ENCODE data around the gene CEBPE. TPM values are rescaled to one million over a fixed set of nuclear protein-coding genes. Genes with fewer than 3 reads are reported as not detected.

CEBPE gene
- total RNA-seq, 2 donors from 2014 or later: 0.25 TPM; not detected in 1

DNA sequence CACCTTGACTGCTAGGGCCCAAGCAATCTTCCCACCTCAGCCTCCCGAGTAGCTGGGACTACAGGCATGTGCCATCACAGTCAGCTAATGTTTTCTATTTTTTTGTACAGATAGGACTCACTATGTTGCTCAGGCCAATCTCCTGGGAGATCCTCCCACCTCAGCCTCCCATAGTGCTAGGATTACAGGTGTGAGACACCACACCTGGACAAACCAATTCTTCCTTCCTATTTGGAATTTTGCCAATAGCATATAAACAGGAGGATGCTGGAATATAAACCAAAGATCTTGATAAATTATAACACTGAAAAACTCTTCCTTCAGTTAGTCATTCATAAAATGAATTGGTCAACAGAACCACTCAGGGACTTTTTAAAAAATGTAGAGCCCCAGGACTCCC is 32.5 kb downstream of the CEBPE start:
- ATAC-seq: no peak
- no peak for DNase-seq
- Mint-ChIP-seq H3K4me1 (peaks cover 21% of the 10 kb centered on the region), H3K27ac (peak overlapping the region; percentile 74), H3K27me3 (no peaks in the 10 kb centered on the region), H3K36me3 (ENCODE audit: low read depth) (peaks cover 8% of the 10 kb centered on the region), H3K4me3 (no peak overlapping the region)
- H3K9me3 ChIP-seq (ENCODE audit: control insufficient read depth, low read length, poor library complexity, severe bottlenecking): no peaks in the 10 kb centered on the region

DNA sequence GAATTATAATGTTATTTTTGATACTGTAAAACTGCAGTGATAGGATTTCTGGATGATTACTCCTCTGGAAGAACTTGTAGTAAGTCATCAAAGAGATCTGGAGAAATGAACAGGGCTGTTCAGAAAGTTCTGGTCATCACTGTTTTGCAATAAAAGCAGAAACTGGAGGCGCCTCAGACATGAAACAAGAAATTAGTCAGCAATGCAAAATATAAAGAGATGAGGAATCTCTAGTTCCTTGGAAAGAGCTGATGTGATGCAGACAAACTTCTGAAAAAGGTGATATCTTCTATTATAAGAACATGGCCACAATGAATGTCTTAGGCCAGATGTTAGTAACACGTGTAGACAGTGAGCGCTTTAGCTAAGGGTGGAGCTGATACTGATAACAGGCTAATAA is 33.6 kb downstream of the CEBPE start:
- Mint-ChIP-seq H3K4me3 (no peak overlapping the region), H3K4me1 (peaks cover 22% of the 10 kb centered on the region), H3K36me3 (ENCODE audit: low read depth) (peaks cover 11% of the 10 kb centered on the region), H3K27ac (no peak overlapping the region), H3K27me3 (no peaks in the 10 kb centered on the region)
- ATAC-seq (no peak), DNase-seq (no peak)
- no peaks in the 10 kb centered on the region for H3K9me3 ChIP-seq (ENCODE audit: control insufficient read depth, low read length, poor library complexity, severe bottlenecking)

DNA sequence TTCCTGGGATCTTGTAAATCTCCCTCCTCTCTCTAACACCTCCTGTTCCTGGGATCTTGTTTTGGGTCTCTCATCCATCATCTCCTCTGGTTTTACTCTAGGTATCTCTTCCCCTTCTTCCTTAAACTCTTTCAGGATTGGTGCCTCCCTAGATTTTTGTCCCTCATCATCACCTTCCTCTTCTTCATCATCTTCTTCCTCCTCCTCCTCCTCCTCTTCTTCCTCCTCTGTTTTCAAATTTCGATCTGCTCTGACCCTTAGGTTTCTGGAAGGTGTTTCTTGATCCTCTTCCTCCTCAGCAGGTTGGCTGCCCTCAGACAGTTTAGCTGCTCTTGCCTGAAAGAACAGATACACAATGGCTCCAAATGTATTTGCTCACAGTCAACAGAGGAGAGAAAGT is 38.6 kb downstream of the CEBPE start:
- no peaks in the 10 kb centered on the region for H3K9me3 ChIP-seq (ENCODE audit: control insufficient read depth, low read length, poor library complexity, severe bottlenecking)
- Mint-ChIP-seq H3K27me3 (no peaks in the 10 kb centered on the region), H3K4me1 (peaks cover 9% of the 10 kb centered on the region), H3K36me3 (ENCODE audit: low read depth) (peaks cover 7% of the 10 kb centered on the region), H3K4me3 (no peak overlapping the region), H3K27ac (peak overlapping the region; percentile 87)
- DNase-seq (no peak), ATAC-seq (no peak)

DNA sequence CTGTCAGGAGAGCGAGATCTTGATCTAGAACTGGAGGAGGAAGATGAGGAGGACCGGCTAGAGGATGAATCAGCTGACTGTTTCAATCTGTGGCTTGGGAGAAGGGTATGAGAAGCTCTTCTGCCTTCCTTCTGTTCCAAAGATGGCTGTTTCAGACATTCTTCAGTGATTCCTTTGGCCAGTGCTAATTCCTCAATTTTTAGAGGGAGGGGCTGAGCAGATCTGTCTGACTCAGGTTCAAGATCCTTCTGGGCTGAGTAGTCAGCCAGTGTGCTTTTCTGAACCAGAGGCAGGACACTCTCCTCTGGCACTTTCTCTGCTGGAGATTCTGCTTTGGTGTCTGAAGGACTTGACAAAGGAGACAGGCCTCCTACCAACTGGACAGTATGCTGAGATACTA is 39.3 kb downstream of the CEBPE start:
- ATAC-seq (no peak), DNase-seq (no peak)
- no peaks in the 10 kb centered on the region for H3K9me3 ChIP-seq (ENCODE audit: control insufficient read depth, low read length, poor library complexity, severe bottlenecking)
- Mint-ChIP-seq H3K4me3 (no peak overlapping the region), H3K27ac (peak overlapping the region; percentile 87), H3K36me3 (ENCODE audit: low read depth) (peaks cover 6% of the 10 kb centered on the region), H3K27me3 (no peaks in the 10 kb centered on the region), H3K4me1 (peaks cover 9% of the 10 kb centered on the region)

DNA sequence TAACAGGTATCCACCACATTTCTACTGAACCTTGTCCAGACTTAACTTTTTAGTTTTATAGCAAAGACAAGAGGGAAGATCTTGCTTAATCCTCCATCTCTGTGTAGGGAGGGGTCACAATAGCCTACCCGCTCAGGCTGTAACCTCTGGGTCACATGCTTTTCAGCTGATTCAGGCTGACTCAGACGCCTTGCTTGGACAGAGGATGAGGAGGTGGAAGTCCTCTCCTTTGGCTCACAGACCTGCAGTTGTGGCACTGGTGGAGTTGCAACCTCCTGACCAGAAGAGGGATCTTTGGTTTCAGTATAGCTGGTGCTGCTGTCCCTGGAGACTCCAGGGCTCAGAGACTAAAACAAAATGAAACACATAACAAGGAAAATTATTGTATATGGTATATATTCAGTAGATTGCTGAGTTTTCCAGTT is 40.4 kb downstream of the CEBPE start:
- DNase-seq: no peak
- H3K4me1 Mint-ChIP-seq: peaks cover 9% of the 10 kb centered on the region
- H3K36me3 Mint-ChIP-seq (ENCODE audit: low read depth): peaks cover 5% of the 10 kb centered on the region
- no peak for ATAC-seq
- no peaks in the 10 kb centered on the region for H3K9me3 ChIP-seq (ENCODE audit: control insufficient read depth, low read length, poor library complexity, severe bottlenecking)
- H3K27ac Mint-ChIP-seq: no peak overlapping the region
- no peak overlapping the region for H3K4me3 Mint-ChIP-seq
- H3K27me3 Mint-ChIP-seq: no peaks in the 10 kb centered on the region

DNA sequence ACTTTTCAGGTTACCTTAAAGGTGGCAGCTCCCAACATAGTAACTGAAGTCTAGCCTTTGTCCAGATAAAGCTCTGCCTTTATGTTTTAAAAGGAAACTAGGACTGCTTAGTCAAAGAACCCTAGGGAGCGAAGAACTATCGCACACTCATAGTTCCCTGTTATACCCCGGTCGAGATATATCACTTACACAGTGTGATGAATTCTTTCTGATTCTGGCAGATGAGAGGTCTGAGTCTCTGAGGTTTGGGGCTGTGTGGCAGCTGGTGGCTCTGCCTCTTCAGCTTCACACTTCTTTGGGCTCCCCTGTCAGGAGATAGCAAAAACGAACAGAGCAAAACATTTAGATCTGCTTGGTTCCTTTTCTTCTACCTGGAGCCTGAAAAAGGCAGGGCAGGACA is 41.1 kb downstream of the CEBPE start:
- no peak for ATAC-seq
- H3K4me3 Mint-ChIP-seq: no peak overlapping the region
- H3K4me1 Mint-ChIP-seq: peaks cover 9% of the 10 kb centered on the region
- H3K27me3 Mint-ChIP-seq: no peaks in the 10 kb centered on the region
- DNase-seq: no peak
- H3K36me3 Mint-ChIP-seq (ENCODE audit: low read depth): peaks cover 5% of the 10 kb centered on the region
- H3K27ac Mint-ChIP-seq: no peak overlapping the region
- no peaks in the 10 kb centered on the region for H3K9me3 ChIP-seq (ENCODE audit: control insufficient read depth, low read length, poor library complexity, severe bottlenecking)

DNA sequence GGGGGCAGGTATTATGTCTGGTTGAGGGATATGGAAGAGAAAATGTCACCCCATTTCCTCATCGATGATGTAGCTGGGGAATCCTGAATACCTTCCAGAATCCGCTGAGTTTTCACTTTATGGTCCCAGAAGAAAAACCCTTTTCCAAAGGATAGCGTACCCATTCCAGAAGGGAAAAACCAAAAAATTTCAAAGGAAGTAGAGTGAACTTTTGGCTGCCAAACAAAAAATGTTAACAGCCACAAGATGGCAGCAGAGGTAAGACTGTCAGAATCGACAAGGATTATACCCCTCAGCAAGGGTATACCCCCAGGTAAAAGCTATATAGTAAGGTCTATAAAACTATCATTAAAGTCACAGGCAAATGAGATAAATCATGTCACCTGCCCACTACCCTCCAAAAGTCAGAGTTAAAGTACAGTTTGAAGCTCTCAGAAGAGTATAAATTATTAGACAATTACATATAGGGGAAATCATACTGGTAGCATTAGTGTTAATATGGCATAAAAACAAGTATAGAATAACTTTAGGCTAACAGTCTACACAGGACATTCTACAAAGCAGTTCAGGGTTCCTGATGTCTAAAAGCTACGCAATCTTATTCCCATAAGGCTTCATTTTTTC is 42.2 kb downstream of the CEBPE start:
- H3K9me3 ChIP-seq (ENCODE audit: control insufficient read depth, low read length, poor library complexity, severe bottlenecking): no peaks in the 10 kb centered on the region
- Mint-ChIP-seq H3K4me1 (peaks cover 13% of the 10 kb centered on the region), H3K4me3 (no peak overlapping the region), H3K36me3 (ENCODE audit: low read depth) (peaks cover 5% of the 10 kb centered on the region), H3K27ac (peak overlapping the region; percentile 41), H3K27me3 (no peaks in the 10 kb centered on the region)
- DNase-seq (no peak), ATAC-seq (peak; percentile 68)

DNA sequence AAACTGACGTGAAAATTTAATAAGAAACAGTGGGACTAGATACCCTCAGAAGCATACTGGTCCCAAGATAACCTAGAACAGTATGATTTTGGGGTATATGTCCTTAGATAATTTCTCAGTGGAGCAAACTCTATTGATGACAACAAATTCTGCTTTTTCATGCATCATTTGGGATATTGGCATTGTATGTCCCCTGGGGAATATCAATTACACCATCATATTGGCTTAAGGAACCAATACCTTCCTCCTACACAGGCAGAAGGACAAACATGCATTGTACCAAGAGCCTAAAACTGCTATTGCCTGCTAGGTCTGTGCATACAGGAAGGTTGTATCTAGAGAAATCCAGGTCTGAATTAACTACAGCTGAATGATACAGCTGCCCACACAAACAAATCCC is 44.1 kb downstream of the CEBPE start:
- H3K27me3 Mint-ChIP-seq: no peaks in the 10 kb centered on the region
- H3K4me3 Mint-ChIP-seq: no peak overlapping the region
- no peak for DNase-seq
- no peaks in the 10 kb centered on the region for H3K36me3 Mint-ChIP-seq (ENCODE audit: low read depth)
- peaks cover 23% of the 10 kb centered on the region for H3K4me1 Mint-ChIP-seq
- peak overlapping the region; percentile 41 for H3K27ac Mint-ChIP-seq
- no peak for ATAC-seq
- H3K9me3 ChIP-seq (ENCODE audit: control insufficient read depth, low read length, poor library complexity, severe bottlenecking): no peaks in the 10 kb centered on the region

DNA sequence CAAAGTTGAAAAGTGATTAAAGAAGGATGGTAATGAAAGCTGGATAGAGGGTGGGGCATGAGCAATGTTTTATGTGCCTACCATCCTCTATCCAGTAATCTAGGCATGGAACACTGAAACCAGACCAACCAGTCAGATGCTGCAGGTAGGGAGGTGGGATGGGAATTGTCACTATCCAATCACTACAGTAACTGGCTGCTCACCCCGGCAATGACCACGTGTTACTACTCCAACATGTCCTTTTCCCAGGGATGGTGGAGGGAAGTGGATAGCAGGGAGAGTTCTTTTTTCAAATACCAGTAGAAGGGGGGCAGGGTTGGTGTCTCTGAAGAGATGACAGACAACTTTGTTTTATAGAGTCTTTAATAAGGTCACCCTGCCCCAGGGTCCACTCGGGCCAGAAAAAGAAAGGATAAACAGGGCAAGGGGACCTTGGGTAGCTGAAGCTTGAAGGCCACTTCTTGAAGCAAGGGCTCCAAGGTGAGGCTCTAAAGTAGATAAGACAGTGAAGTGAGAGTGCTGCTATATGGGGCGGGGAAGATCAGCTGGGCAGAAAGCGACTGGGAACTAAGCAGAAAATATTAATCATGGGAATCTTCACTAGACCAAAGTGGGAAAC is 47.0 kb downstream of the CEBPE start:
- Mint-ChIP-seq H3K4me3 (peak overlapping the region; percentile 93), H3K4me1 (peaks cover 24% of the 10 kb centered on the region), H3K27ac (peak overlapping the region; percentile 95), H3K27me3 (no peaks in the 10 kb centered on the region), H3K36me3 (ENCODE audit: low read depth) (no peaks in the 10 kb centered on the region)
- no peak for DNase-seq
- no peak for ATAC-seq
- H3K9me3 ChIP-seq (ENCODE audit: control insufficient read depth, low read length, poor library complexity, severe bottlenecking): no peaks in the 10 kb centered on the region

DNA sequence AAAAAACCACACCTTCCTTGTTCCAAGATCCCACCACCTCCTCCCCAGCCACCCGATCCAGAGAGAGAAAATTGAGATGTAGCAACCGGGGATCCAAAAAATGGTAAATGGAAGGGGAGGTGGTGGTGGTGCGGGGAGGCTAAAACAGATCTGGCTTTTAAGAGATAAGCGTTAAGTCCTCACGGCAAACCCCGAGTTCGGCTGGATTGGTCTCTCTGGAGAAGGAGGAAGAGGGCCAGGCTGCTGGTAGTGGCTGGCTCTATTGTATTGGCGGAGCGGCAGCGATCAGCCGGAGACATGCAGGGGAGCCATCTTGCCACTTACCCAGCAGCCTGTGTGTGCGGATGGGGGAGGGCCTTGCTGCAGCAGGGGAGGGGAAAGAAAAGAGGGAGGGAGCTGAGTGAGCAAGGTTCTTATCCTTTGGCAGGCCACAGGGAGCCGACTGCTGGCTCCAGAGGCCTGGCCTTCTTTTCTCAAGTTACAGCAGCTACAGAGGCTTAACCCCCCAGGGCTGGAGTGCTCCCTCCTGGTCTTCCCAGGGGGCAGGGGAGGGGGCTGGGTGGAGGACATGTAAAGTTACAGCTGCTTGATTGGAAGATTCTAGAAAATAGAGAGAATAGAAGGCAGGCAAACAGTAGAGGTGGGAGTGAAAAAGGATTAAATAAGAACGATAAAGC is 47.7 kb downstream of the CEBPE start:
- Mint-ChIP-seq H3K27me3 (no peaks in the 10 kb centered on the region), H3K4me3 (peak overlapping the region; percentile 93), H3K27ac (peak overlapping the region; percentile 95), H3K4me1 (peaks cover 24% of the 10 kb centered on the region), H3K36me3 (ENCODE audit: low read depth) (no peaks in the 10 kb centered on the region)
- DNase-seq: peak; percentile 59 to 68 (median 66)
- ATAC-seq: peak; percentile 92
- no peaks in the 10 kb centered on the region for H3K9me3 ChIP-seq (ENCODE audit: control insufficient read depth, low read length, poor library complexity, severe bottlenecking)

DNA sequence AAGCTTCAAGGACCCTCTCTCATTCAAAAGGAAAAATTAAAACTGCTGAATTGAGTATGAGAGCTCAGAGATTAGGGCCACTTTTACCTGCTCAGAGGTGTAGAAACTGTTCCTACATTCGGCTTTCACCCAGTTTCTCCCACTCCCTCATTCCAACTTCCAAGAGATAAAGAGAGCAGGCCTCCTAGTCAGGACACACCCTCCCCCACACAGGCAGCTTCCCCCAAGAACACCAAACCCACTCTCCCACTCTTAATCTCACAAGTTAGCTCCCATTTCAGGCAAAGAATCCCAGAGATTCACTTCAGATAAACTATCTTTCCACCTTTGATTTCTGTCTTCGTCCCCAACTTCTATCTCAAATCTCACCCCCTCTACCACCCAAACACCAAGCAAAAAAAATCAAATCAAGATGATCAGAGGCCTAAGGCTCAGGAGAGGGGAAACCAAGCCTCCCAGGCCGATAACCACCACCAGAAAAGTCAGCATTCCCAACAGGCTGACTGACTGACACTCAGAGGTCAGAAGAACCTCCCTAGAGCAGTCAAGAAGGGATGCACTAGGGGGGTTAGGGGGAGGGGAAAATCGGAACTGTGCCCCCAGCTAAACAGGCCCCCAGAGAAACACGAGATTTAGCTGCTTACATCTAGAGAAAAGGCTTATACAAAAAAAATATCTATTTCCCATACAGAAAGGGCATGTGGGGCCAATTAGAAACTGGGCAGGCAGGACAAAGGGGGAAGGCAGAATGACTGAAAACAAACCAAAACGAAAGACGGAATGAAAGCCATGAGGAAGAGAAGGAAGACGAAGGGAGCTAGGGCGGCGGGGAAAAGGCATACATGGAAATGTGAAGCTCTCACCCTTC is 48.6 kb downstream of the CEBPE start:
- Mint-ChIP-seq H3K4me1 (peaks cover 30% of the 10 kb centered on the region), H3K27ac (peak overlapping the region; percentile 95), H3K36me3 (ENCODE audit: low read depth) (peaks cover 3% of the 10 kb centered on the region), H3K4me3 (peak overlapping the region; percentile 93), H3K27me3 (no peaks in the 10 kb centered on the region)
- DNase-seq: no peak
- no peaks in the 10 kb centered on the region for H3K9me3 ChIP-seq (ENCODE audit: control insufficient read depth, low read length, poor library complexity, severe bottlenecking)
- no peak for ATAC-seq

DNA sequence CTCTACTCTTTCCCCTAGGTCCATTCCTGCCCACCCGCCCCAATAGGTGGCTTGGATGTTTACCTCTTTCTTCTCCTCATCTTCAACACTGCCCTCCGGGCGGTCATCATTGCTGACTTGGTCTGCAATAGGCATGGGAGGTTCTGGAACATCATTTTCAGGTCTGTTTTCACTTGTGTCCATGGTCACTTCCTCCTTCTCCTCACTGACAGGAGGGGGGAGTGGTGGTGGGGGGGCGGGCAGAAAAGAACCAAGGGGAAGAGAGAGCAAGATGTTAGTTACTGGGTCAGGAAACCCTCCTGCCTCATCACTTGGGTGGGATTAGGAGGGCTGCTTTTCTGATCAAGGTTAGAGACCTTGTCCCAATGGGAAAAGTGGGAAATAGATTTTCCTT is 49.6 kb downstream of the CEBPE start:
- peak overlapping the region; percentile 32 for H3K27ac Mint-ChIP-seq
- DNase-seq (no peak), ATAC-seq (no peak)
- no peak overlapping the region for H3K4me3 Mint-ChIP-seq
- H3K36me3 Mint-ChIP-seq (ENCODE audit: low read depth): peaks cover 3% of the 10 kb centered on the region
- H3K4me1 Mint-ChIP-seq: peaks cover 30% of the 10 kb centered on the region
- H3K9me3 ChIP-seq (ENCODE audit: control insufficient read depth, low read length, poor library complexity, severe bottlenecking): no peaks in the 10 kb centered on the region
- no peaks in the 10 kb centered on the region for H3K27me3 Mint-ChIP-seq

DNA sequence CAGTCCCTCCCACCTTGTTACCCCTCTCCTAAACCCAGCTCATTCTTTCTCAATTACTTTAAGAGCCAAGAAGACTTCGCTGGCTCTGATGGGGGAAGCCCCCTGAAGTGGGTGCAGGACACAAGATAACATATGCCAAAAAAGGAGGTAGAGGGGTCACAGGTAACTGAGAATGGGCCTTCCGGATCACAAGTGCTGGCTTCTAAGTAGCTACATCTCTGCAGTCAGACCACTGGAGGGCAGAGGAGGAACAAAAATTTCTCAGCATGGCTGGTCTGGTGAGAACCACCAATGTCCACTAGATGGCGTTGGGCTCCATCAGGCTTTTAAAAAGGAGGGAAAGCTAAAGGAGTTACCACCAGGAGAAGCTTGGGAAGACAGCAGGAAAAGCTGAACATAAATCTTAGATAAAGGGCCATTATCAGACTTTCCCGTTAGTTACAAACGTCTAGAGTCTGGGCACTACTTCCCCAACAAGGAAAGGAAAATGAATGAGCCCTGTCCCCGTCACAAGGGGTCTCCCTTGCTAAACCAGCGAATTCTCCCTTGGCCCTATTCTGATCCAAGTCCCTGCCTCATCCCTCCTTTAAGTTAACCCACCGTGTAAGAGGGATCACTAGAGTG is 50.2 kb downstream of the CEBPE start:
- peak; percentile 28 to 66 (median 54) for DNase-seq
- H3K9me3 ChIP-seq (ENCODE audit: control insufficient read depth, low read length, poor library complexity, severe bottlenecking): no peaks in the 10 kb centered on the region
- peak overlapping the region; percentile 12 for H3K4me3 Mint-ChIP-seq
- peaks cover 30% of the 10 kb centered on the region for H3K4me1 Mint-ChIP-seq
- ATAC-seq: peak; percentile 81
- H3K27ac Mint-ChIP-seq: peak overlapping the region; percentile 32
- H3K27me3 Mint-ChIP-seq: no peaks in the 10 kb centered on the region
- peaks cover 3% of the 10 kb centered on the region for H3K36me3 Mint-ChIP-seq (ENCODE audit: low read depth)
